ENCODE data around the gene LHX4. TPM values are rescaled to one million over a fixed set of nuclear protein-coding genes. Genes with fewer than 3 reads are reported as not detected.

LHX4 gene
- total and polyA plus RNA-seq, 9 of the 15 experiments (the other 6 are each of a cell fraction or from before 2014, with no cell fraction given): 0.01 to 0.11 (median 0.07) TPM; not detected in 5

DNA sequence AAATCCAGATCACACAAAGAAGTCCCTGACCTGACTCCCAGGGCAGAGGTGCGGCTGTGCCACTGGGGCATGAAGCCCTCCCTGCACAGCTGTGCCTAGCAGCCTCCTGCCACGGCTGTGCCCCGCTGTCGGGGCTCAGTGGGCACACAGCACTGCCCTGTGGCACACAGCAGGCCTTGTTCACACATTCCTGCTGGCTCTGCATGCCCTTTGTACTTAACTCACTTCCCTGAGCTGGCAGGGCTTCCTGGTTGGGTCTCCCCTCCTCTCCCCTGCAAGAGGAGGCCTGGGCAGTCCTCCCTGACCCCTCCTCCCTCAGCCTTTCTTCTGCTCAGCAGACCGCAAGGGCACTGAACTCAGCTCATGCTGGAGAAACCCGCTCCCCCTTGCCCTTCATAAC, 14.8 kb downstream of the LHX4 start:
- FAIRE-seq: no peak
- 4% methylated on average over 6 of the region's 6 CpGs for WGBS (ENCODE audit: insufficient coverage, low coverage, missing lambda C conversion rate)
- ATAC-seq: no peak
- Histone ChIP-seq H3K9ac (ENCODE audit: insufficient read depth in 1 of 2, low read depth in 2 of 2, low read length in 2 of 2) (no peak overlapping the region; a peak in 1 of 4 replicates), H2AFZ (ENCODE audit: low read depth, low read length) (no peak overlapping the region), H3K4me1 (replicated peaks in 1 of 2; ENCODE audit: control insufficient read depth in 2 of 2, insufficient read depth in 2 of 2, low read length in 2 of 2) (no peaks in the 10 kb centered on the region; a peak in 1 of 5 replicates), H3K9me3 (replicated peaks; ENCODE audit: control insufficient read depth, insufficient read depth, low read depth, low read length) (no peaks in the 10 kb centered on the region), H3K27ac (ENCODE audit: extremely low read depth, low read depth, low read length) (no peak overlapping the region), H3K4me2 (ENCODE audit: insufficient read depth, low read length) (no peak overlapping the region), H3K36me3 (ENCODE audit: control insufficient read depth, insufficient read depth, low read length) (no peaks in the 10 kb centered on the region), H3K79me2 (ENCODE audit: control insufficient read depth, insufficient read depth, low read length) (no peaks in the 10 kb centered on the region), H4K20me1 (replicated peaks; ENCODE audit: control insufficient read depth, insufficient read depth, low read length) (no peaks in the 10 kb centered on the region), H3K27me3 (ENCODE audit: control insufficient read depth in 2 of 2, insufficient read depth in 2 of 2, low read length in 2 of 2) (peaks cover 12 to 33% of the 10 kb centered on the region in 2 experiments; a peak in 4 of 5 replicates), H3K4me3 (no peak overlapping the region), H3K9me1 (ENCODE audit: control insufficient read depth, insufficient read depth, low read length) (no peaks in the 10 kb centered on the region)
- ChIA-PET POLR2A (interaction anchor here (1.1 kb wide), 1 partner anchor 112 kb away, joined by 4 read pairs; no protein-coding TSS in a partner anchor), CTCF (ENCODE audit: low intra/inter-chr PET ratio) (no interaction called here)
- intact Hi-C loops (cut with micrococcal nuclease): loop anchor here (5.0 kb wide), 1 partner anchor 538 kb away; no protein-coding TSS in a partner anchor
- in situ Hi-C loops (cut with MboI): loop anchor here (5.0 kb wide), 1 partner anchor 58 kb away; no protein-coding TSS in a partner anchor
- no peak for TF ChIP-seq LARP7 (IDR thresholded peaks at IDR 0.05)
- peak; percentile 91 for TF ChIP-seq ZNF263 (CRISPR knock-in tag; IDR thresholded peaks at IDR 0.05; ENCODE audit: borderline replicate concordance)
- BruUV-seq (replicated peaks): no TSS peak
- DNase-seq (ENCODE audit: extremely low read depth in 1 of 4, low spot score in 3 of 4): no peak

DNA sequence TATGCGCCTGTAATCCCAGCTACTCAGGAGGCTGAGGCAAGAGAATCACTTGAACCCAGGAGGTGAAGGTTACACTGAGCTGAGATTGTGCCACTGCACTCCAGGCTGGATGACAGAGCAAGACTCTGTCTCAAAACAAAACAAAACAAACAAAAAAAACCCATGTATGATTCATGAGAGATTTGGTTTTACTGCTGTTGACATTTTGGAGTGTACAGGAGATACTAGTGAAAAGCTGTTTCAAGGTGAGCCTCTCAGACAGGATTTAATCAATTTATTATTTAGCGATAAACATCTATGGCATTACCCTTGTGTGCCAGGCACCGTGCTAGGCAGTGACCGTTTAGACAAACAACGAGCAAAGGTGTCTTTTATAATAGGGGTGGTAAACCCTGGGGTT, 16.5 kb downstream of the LHX4 start:
- Histone ChIP-seq H3K36me3 (ENCODE audit: control insufficient read depth, insufficient read depth, low read length) (no peaks in the 10 kb centered on the region), H3K27me3 (ENCODE audit: control insufficient read depth in 2 of 2, insufficient read depth in 2 of 2, low read length in 2 of 2) (peaks cover 8 to 33% of the 10 kb centered on the region in 2 experiments; a peak in 3 of 5 replicates), H4K20me1 (replicated peaks; ENCODE audit: control insufficient read depth, insufficient read depth, low read length) (no peaks in the 10 kb centered on the region; the same call in 1 of the 2 replicates), H3K9me1 (ENCODE audit: control insufficient read depth, insufficient read depth, low read length) (no peaks in the 10 kb centered on the region), H3K27ac (ENCODE audit: extremely low read depth, low read depth, low read length) (no peak overlapping the region), H3K79me2 (ENCODE audit: control insufficient read depth, insufficient read depth, low read length) (no peaks in the 10 kb centered on the region), H3K4me2 (ENCODE audit: insufficient read depth, low read length) (no peak overlapping the region), H3K4me1 (replicated peaks in 1 of 2; ENCODE audit: control insufficient read depth in 2 of 2, insufficient read depth in 2 of 2, low read length in 2 of 2) (peaks cover 0 to 7% of the 10 kb centered on the region in 2 experiments; a peak in 2 of 5 replicates), H3K9ac (ENCODE audit: insufficient read depth in 1 of 2, low read depth in 2 of 2, low read length in 2 of 2) (no peak overlapping the region), H3K9me3 (replicated peaks; ENCODE audit: control insufficient read depth, insufficient read depth, low read depth, low read length) (no peaks in the 10 kb centered on the region), H3K4me3 (no peak overlapping the region), H2AFZ (ENCODE audit: low read depth, low read length) (no peak overlapping the region)
- FAIRE-seq: no peak
- intact Hi-C loops (cut with micrococcal nuclease) (no loop called here), in situ Hi-C loops (cut with MboI) (loop anchor here (5.0 kb wide), 1 partner anchor 59 kb away; no protein-coding TSS in a partner anchor)
- peak in 1 of 4 experiments; percentile 29 for DNase-seq (ENCODE audit: extremely low read depth in 1 of 4, low spot score in 3 of 4)
- no TSS peak for BruUV-seq (replicated peaks)
- 14% methylated on average over 5 of the region's 5 CpGs for WGBS (ENCODE audit: insufficient coverage, low coverage, missing lambda C conversion rate)
- ATAC-seq: no peak
- no peak for TF ChIP-seq RCOR1 (IDR thresholded peaks at IDR 0.05; ENCODE audit: borderline replicate concordance in 1 of 2, low read depth in 2 of 2, low read length in 2 of 2)
- TF ChIP-seq, protein P1, sequence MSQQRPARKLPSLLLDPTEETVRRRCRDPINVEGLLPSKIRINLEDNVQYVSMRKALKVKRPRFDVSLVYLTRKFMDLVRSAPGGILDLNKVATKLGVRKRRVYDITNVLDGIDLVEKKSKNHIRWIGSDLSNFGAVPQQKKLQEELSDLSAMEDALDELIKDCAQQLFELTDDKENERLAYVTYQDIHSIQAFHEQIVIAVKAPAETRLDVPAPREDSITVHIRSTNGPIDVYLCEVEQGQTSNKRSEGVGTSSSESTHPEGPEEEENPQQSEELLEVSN (IDR thresholded peaks at IDR 0.05; ENCODE audit: borderline replicate concordance in 1 of 2, extremely low read depth in 1 of 2, insufficient read depth in 1 of 2, insufficient read length in 1 of 2, low read depth in 1 of 2, low read length in 1 of 2, poor library complexity in 1 of 2, severe bottlenecking in 1 of 2): no peak
- TF ChIP-seq, protein P2, sequence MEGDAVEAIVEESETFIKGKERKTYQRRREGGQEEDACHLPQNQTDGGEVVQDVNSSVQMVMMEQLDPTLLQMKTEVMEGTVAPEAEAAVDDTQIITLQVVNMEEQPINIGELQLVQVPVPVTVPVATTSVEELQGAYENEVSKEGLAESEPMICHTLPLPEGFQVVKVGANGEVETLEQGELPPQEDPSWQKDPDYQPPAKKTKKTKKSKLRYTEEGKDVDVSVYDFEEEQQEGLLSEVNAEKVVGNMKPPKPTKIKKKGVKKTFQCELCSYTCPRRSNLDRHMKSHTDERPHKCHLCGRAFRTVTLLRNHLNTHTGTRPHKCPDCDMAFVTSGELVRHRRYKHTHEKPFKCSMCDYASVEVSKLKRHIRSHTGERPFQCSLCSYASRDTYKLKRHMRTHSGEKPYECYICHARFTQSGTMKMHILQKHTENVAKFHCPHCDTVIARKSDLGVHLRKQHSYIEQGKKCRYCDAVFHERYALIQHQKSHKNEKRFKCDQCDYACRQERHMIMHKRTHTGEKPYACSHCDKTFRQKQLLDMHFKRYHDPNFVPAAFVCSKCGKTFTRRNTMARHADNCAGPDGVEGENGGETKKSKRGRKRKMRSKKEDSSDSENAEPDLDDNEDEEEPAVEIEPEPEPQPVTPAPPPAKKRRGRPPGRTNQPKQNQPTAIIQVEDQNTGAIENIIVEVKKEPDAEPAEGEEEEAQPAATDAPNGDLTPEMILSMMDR (IDR thresholded peaks at IDR 0.05 in 2 of 3, conservative IDR thresholded peaks at IDR 0.05 in 1 of 3; ENCODE audit: insufficient read depth in 2 of 3, low read depth in 1 of 3, low read length in 3 of 3): no peak
- POLR2A ChIA-PET: interaction anchor here (1.1 kb wide), 1 partner anchor 50 kb away, joined by 4 read pairs; no protein-coding TSS in a partner anchor
- CTCF ChIA-PET (ENCODE audit: low intra/inter-chr PET ratio): no interaction called here

Measured in K562 (cell line).